Testis (tissue), 2 donors: ENCODE results near the gene LPP.

Source experiments
- CTCF ChIP-seq, 3 experiments: fragments of 450-650 bp in 2 of 3; fragments of 200-600 bp in 1 of 3; sonication (generic) in 1 of 3; IDR thresholded peaks; one replicate each; pipeline ENCODE4 v1.5.1; 2016 to 2019; ENCODE audit warnings: antibody characterized with exemption in 3 of 3, mild to moderate bottlenecking in 2 of 3, moderate library complexity in 1 of 3
- POLR2A ChIP-seq: fragments of 450-650 bp; IDR thresholded peaks from one replicate; pipeline ENCODE4 v1.6.1; 2017; ENCODE audit warnings: antibody characterized with exemption, mild to moderate bottlenecking, moderate library complexity

DNA sequence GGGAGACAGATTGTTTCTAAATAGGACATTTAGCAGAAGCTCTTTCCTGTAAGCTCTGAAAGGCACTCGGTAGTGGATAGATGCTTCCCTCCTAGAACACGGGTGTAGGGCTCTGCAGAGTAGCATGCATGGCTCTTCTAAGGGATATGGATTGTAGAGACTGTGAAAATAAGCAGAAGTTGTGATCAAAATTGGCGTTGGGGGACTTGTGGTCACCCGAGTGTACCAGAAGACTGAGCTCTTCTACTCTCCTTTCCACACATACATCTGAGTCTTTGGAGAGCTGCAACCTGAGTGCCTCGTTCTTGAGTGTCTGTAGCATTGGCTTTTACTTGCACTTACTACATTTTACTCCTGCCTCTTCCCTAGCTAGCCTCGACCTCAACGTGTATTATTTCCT is 197.7 kb downstream of the LPP start:
- TF ChIP-seq CTCF (IDR thresholded peaks at IDR 0.05), result no peak
- TF ChIP-seq POLR2A, result no peak
